BLaER1 (cell line): ENCODE measurements around the gene SLC27A2.
"Not testable (repeated sequence)": the region's sequence is repeated elsewhere in the genome, so short reads cannot be mapped to it uniquely, and the experiment has no call there.

Experiments
- H3K27ac ChIP-seq: shearing (Covaris generic); formaldehyde crosslinking; 2 replicates; pipeline ENCODE4 v1.8.1; 2022
- H3K27me3 ChIP-seq: shearing (Covaris generic); formaldehyde crosslinking; 2 replicates; pipeline ENCODE4 v1.8.1; 2022
- H3K36me3 ChIP-seq: shearing (Covaris generic); formaldehyde crosslinking; 2 replicates; pipeline ENCODE4 v1.8.1; 2022
- H3K4me1 ChIP-seq: shearing (Covaris generic); formaldehyde crosslinking; 2 replicates; pipeline ENCODE4 v1.8.1; 2022
- H3K4me2 ChIP-seq: shearing (Covaris generic); formaldehyde crosslinking; 2 replicates; pipeline ENCODE4 v1.8.1; 2022
- H3K4me3 ChIP-seq: shearing (Covaris generic); formaldehyde crosslinking; 2 replicates; pipeline ENCODE4 v1.8.1; 2022
- H3K9ac ChIP-seq: shearing (Covaris generic); formaldehyde crosslinking; 2 replicates; pipeline ENCODE4 v1.8.1; 2022
- H3K9me3 ChIP-seq: shearing (Covaris generic); formaldehyde crosslinking; 2 replicates; pipeline ENCODE4 v1.8.1; 2022
- H4K20me1 ChIP-seq: shearing (Covaris generic); formaldehyde crosslinking; 2 replicates; pipeline ENCODE4 v1.8.1; 2022
- Cebpa-rat ChIP-seq: shearing (Covaris generic); IDR thresholded peaks from 2 replicates; pipeline ENCODE4 v1.8.1; 2022

The SLC27A2 gene

GRCh38 chr15:50143255-50143860 lies 38.6 kb upstream of the SLC27A2 start:
- no peak for TF ChIP-seq Cebpa-rat
- no peaks in the 10 kb centered on the region for H3K36me3 ChIP-seq
- no peaks in the 10 kb centered on the region for H3K4me1 ChIP-seq
- H3K4me2 ChIP-seq, result no peak overlapping the region
- H4K20me1 ChIP-seq, result no peaks in the 10 kb centered on the region
- no peaks in the 10 kb centered on the region for H3K27me3 ChIP-seq
- no peak overlapping the region for H3K4me3 ChIP-seq
- H3K27ac ChIP-seq, result no peak overlapping the region
- no peak overlapping the region for H3K9ac ChIP-seq
- H3K9me3 ChIP-seq, result no peaks in the 10 kb centered on the region

GRCh38 chr15:50144341-50145120 lies 37.5 kb upstream of the SLC27A2 start:
- no peak overlapping the region for H3K27ac ChIP-seq
- no peak overlapping the region for H3K4me2 ChIP-seq
- 0 out of 2 replicates have a peak, but pooled peaks cover 3% of the 10 kb centered on the region for H3K4me1 ChIP-seq
- no peak for TF ChIP-seq Cebpa-rat
- no peak overlapping the region for H3K9ac ChIP-seq
- H4K20me1 ChIP-seq, result no peaks in the 10 kb centered on the region
- H3K9me3 ChIP-seq, result no peaks in the 10 kb centered on the region
- no peaks in the 10 kb centered on the region for H3K27me3 ChIP-seq
- no peaks in the 10 kb centered on the region for H3K36me3 ChIP-seq
- H3K4me3 ChIP-seq, result no peak overlapping the region

DNA sequence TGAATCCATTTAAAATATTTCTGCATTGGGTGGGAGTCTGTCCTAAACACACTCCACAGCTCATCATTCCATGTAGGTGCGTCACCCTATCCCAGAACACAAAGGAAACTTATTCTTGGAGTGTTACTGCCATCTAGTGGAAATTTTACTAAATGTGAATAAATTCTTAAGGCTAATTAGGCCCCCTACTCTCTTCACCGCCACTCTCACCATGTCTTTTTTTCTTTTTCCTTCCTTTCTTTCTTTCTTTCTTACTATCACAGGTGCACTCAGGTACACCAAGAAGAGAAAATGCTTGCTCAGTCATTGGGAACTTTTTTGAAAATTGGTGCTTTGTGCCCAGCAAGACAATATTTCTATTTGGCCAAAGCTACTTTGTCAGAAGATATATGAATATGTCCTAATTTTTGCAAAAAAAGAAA lies 36.5 kb upstream of the SLC27A2 start:
- TF ChIP-seq Cebpa-rat, result no peak
- H3K4me1 ChIP-seq, result 0 out of 2 replicates have a peak, but pooled peaks cover 3% of the 10 kb centered on the region
- H3K4me2 ChIP-seq, result no peak overlapping the region
- no peak overlapping the region for H3K9ac ChIP-seq
- no peaks in the 10 kb centered on the region for H3K27me3 ChIP-seq
- H3K27ac ChIP-seq, result no peak overlapping the region
- no peak overlapping the region for H3K4me3 ChIP-seq
- no peaks in the 10 kb centered on the region for H4K20me1 ChIP-seq
- no peaks in the 10 kb centered on the region for H3K9me3 ChIP-seq
- H3K36me3 ChIP-seq, result no peaks in the 10 kb centered on the region

- Histone ChIP-seq H3K36me3 (no peaks in the 10 kb centered on the region), H3K9ac (no peak overlapping the region), H3K27me3 (no peaks in the 10 kb centered on the region), H4K20me1 (no peaks in the 10 kb centered on the region), H3K27ac (no peak overlapping the region), H3K4me2 (no peak overlapping the region), H3K9me3 (no peaks in the 10 kb centered on the region), H3K4me3 (no peak overlapping the region), H3K4me1 (0 out of 2 replicates have a peak, but pooled peaks cover 3% of the 10 kb centered on the region)
- no peak for TF ChIP-seq Cebpa-rat
Measured at GRCh38 chr15:50146632-50147031, 35.4 kb upstream of the SLC27A2 start.

- H3K27ac ChIP-seq, result no peak overlapping the region
- no peaks in the 10 kb centered on the region for H3K27me3 ChIP-seq
- no peak for TF ChIP-seq Cebpa-rat
- H3K4me2 ChIP-seq, result no peak overlapping the region
- no peaks in the 10 kb centered on the region for H3K9me3 ChIP-seq
- H3K4me1 ChIP-seq, result 0 out of 2 replicates have a peak, but pooled peaks cover 3% of the 10 kb centered on the region
- no peak overlapping the region for H3K4me3 ChIP-seq
- H4K20me1 ChIP-seq, result no peaks in the 10 kb centered on the region
- no peaks in the 10 kb centered on the region for H3K36me3 ChIP-seq
- no peak overlapping the region for H3K9ac ChIP-seq
Measured at GRCh38 chr15:50148362-50148963, 33.5 kb upstream of the SLC27A2 start.

DNA sequence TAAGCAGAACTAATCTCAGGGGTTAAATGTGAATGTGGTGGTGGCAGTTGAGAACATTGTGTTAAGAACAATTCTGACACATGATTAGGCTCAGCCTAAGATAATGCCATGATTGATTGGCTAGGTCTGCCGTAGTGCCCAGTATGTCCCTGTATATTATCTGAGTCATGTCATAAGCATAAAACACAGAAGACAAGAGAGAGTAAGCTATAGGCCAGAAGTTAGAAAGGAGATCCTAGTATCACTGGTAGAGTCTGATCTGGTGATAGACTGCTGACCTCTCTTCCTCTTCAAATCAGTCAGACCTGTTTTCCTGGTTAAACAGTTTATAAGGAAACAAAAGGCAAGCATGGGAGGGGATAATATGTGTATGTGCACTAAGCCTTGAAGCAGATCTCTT lies 32.9 kb upstream of the SLC27A2 start:
- Histone ChIP-seq H3K4me1 (0 out of 2 replicates have a peak, but pooled peaks cover 3% of the 10 kb centered on the region), H3K36me3 (no peaks in the 10 kb centered on the region), H3K27me3 (no peaks in the 10 kb centered on the region), H3K4me3 (no peak overlapping the region), H3K9me3 (no peaks in the 10 kb centered on the region), H3K27ac (no peak overlapping the region), H4K20me1 (no peaks in the 10 kb centered on the region), H3K4me2 (no peak overlapping the region), H3K9ac (no peak overlapping the region)
- no peak for TF ChIP-seq Cebpa-rat

DNA sequence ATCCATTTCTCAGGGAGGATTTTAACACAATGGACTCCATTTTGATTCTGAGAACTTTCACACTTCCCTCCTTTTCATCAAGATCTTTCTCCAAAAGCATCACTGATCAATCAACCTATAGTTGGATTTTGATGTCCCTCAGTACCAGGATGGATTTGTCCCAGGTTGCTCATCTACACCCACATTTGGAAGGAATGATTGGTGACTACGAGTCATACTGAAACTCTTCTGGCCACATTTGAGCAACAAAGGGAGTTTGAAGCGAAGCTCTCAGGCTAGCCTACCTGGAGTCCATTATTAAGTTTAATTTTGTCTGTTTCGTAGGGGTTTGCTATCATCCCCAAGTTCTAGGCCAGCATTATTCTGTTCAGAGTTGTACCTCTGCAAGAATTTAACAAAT lies 31.6 kb upstream of the SLC27A2 start:
- no peak overlapping the region for H3K4me3 ChIP-seq
- no peak overlapping the region for H3K9ac ChIP-seq
- H3K27ac ChIP-seq, result no peak overlapping the region
- H3K27me3 ChIP-seq, result no peaks in the 10 kb centered on the region
- 0 out of 2 replicates have a peak, but pooled peaks cover 3% of the 10 kb centered on the region for H3K4me1 ChIP-seq
- no peaks in the 10 kb centered on the region for H4K20me1 ChIP-seq
- no peaks in the 10 kb centered on the region for H3K9me3 ChIP-seq
- H3K36me3 ChIP-seq, result no peaks in the 10 kb centered on the region
- no peak overlapping the region for H3K4me2 ChIP-seq
- TF ChIP-seq Cebpa-rat, result no peak

- Histone ChIP-seq H4K20me1 (no peaks in the 10 kb centered on the region), H3K27me3 (no peaks in the 10 kb centered on the region), H3K27ac (no peak overlapping the region), H3K4me2 (no peak overlapping the region), H3K4me3 (no peak overlapping the region), H3K9me3 (no peaks in the 10 kb centered on the region), H3K36me3 (no peaks in the 10 kb centered on the region), H3K4me1 (0 out of 2 replicates have a peak, but pooled peaks cover 3% of the 10 kb centered on the region), H3K9ac (no peak overlapping the region)
- no peak for TF ChIP-seq Cebpa-rat
Measured at GRCh38 chr15:50150851-50151250, 31.1 kb upstream of the SLC27A2 start.

- Histone ChIP-seq H3K4me2 (no peak overlapping the region), H3K36me3 (no peaks in the 10 kb centered on the region), H3K27ac (no peak overlapping the region), H3K4me1 (0 out of 2 replicates have a peak, but pooled peaks cover 3% of the 10 kb centered on the region), H3K4me3 (no peak overlapping the region), H4K20me1 (no peaks in the 10 kb centered on the region), H3K27me3 (no peaks in the 10 kb centered on the region), H3K9me3 (0 out of 2 replicates have a peak, but pooled peaks cover 4% of the 10 kb centered on the region), H3K9ac (no peak overlapping the region)
- TF ChIP-seq Cebpa-rat, result no peak
Measured at GRCh38 chr15:50151476-50151875, 30.5 kb upstream of the SLC27A2 start.

DNA sequence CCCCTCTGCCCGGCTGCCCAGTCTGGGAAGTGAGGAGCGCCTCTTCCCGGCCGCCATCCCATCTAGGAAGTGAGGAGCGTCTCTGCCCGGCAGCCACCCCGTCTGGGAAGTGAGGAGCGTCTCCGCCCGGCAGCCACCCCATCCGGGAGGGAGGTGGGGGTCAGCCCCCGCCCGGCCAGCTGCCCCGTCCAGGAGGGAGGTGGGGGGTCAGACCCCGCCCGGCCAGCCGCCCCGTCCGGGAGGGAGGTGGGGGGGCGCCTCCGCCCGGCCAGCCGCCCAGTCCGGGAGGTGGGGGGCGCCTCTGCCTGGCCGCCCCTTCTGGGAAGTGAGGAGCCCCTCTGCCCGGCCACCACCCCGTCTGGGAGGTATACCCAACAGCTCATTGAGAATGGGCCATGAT lies 23.8 kb upstream of the SLC27A2 start:
- H3K4me3 ChIP-seq, H3K4me2 ChIP-seq, H3K27me3 ChIP-seq, H4K20me1 ChIP-seq, H3K9ac ChIP-seq, H3K27ac ChIP-seq, H3K4me1 ChIP-seq, H3K36me3 ChIP-seq: not testable (repeated sequence)
- peaks cover 20% of the 10 kb centered on the region for H3K9me3 ChIP-seq
